GM19452 (cell line): ENCODE measurements around the gene SHD.

Experiments
- ATAC-seq: cut with Tn5 transposase; IDR thresholded peaks from one replicate; pipeline ENCODE4 v1.9.1; 2021; ENCODE audit not compliant: unreplicated experiment

Gene SHD

GRCh38 chr19:4297901-4298809 is 19.1 kb downstream of the SHD start:
- ATAC-seq = no peak

GRCh38 chr19:4298810-4299550 is 19.9 kb downstream of the SHD start:
- ATAC-seq = no peak

- no peak for ATAC-seq
These were observed 21.5 kb downstream of the SHD start for GRCh38 chr19:4300589-4300988.

- no peak for ATAC-seq
These were observed 22.6 kb downstream of the SHD start for GRCh38 chr19:4301590-4302242.

- ATAC-seq = no peak
These were observed 23.2 kb downstream of the SHD start, which contains the start of gene TMIGD2 for GRCh38 chr19:4302243-4302640. Gene TMIGD2 (minus strand): TSS chr19:4302389. CDS start chr19:4302385, 4 bp downstream.

- no peak for ATAC-seq
These were observed 24.9 kb downstream of the SHD start for GRCh38 chr19:4303819-4304537.

GRCh38 chr19:4304538-4305256 is 25.6 kb downstream of the SHD start, which contains the start of gene FSD1:
Gene FSD1 (plus strand): TSS chr19:4304598. CDS start chr19:4304747, 149 bp downstream.
- no peak for ATAC-seq

- ATAC-seq = no peak
These were observed 26.2 kb downstream of the SHD start for GRCh38 chr19:4305257-4305612.

GRCh38 chr19:4305659-4306058 is 26.6 kb downstream of the SHD start:
- no peak for ATAC-seq

- ATAC-seq = no peak
These were observed 31.4 kb downstream of the SHD start for GRCh38 chr19:4310247-4311121.

- no peak for ATAC-seq
These were observed 34.9 kb downstream of the SHD start for GRCh38 chr19:4313847-4314490.

GRCh38 chr19:4316956-4317355 is 37.9 kb downstream of the SHD start:
- ATAC-seq = no peak

GRCh38 chr19:4318460-4318859 is 39.4 kb downstream of the SHD start:
- no peak for ATAC-seq

GRCh38 chr19:4319067-4319718 is 40.1 kb downstream of the SHD start:
- ATAC-seq = no peak

GRCh38 chr19:4320419-4320818 is 41.4 kb downstream of the SHD start:
- no peak for ATAC-seq

GRCh38 chr19:4322942-4323665 is 44.0 kb downstream of the SHD start:
- ATAC-seq = no peak

GRCh38 chr19:4323692-4324091 is 44.6 kb downstream of the SHD start:
- ATAC-seq = no peak

GRCh38 chr19:4324228-4324627 is 45.2 kb downstream of the SHD start:
- no peak for ATAC-seq
